ENCODE measurements around the gene ETNK1. TPM values are rescaled to one million over a fixed set of nuclear protein-coding genes. Genes with fewer than 3 reads are reported as not detected.

The ETNK1 gene
- total and polyA plus RNA-seq, 12 donors, result 16.8 to 79.2 (median 51.5) TPM

DNA sequence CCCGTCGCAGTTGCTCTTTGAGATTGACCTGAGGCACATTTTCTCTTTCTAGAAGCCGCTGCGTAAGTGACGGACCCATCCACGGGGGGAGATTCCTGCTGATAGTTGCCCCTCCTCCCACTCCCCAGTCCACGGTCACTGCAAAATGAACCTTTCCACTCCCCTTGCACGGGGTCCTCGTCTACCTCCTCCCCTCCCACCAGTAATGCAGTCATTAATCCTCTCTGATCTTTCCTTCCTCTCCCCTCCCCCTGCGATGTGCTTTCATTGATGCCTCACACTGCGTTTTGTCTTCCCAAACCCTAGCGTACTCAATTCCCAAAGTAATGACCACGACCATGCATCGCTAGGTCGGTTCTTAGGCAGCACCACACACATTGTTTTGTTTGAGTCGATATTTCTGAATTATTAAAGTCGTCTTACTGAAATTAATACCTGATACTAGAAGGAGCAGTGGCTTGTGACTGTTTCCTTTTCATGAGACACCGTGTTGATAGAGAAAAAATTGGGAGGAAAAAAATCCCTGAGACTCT is 857 bp downstream of the ETNK1 start:
- Histone ChIP-seq H3K27ac (peak overlapping the region; percentile 85 to 99 (median 96)), H3K9me3 (replicated peaks in 1 of 3) (no peaks in the 10 kb centered on the region), H3K36me3 (replicated peaks in 1 of 2) (no peaks in the 10 kb centered on the region), H3K4me1 (replicated peaks in 1 of 2) (peaks cover 8 to 38% of the 10 kb centered on the region in 2 donors), H3K27me3 (no peaks in the 10 kb centered on the region), H3K4me3 (peak overlapping the region; percentile 63 to 93 (median 91))
- intact Hi-C loops (cut with DNase I), result loop anchor here in 1 of 2 donors (5.0 kb wide), 1 partner anchor 84 kb away; the partner anchor contains the start of gene C2CD5
- peak; percentile 16 to 67 (median 46) for DNase-seq
- 1% methylated on average over 18 of the region's 18 CpGs for WGBS, 4 donors
- TF ChIP-seq CTCF (IDR thresholded peaks at IDR 0.05), result no peak
- TF ChIP-seq POLR2A (IDR thresholded peaks at IDR 0.05), result no peak

DNA sequence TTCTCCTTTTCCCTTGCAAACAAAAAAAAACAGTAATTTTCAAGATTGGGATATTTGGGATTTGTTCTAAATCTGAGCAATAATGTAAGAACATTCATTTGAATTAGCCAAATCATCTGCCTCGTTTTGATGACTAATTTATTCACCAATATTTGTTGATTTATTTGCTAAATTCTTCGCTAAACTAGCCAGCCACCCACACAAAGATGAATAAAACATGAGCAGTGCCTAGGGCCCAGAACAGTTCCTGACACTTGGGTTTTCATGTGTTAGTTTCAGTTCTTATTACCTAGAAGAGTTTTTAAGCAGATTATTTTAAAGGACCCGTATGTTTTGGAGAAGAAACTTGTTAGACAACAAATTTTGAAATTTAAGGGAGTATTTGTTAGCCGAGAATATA is 1.4 kb downstream of the ETNK1 start:
- TF ChIP-seq POLR2A (IDR thresholded peaks at IDR 0.05) (no peak), CTCF (IDR thresholded peaks at IDR 0.05) (no peak)
- intact Hi-C loops (cut with DNase I), result loop anchor here in 1 of 2 donors (5.0 kb wide), 1 partner anchor 84 kb away; the partner anchor contains the start of gene C2CD5
- H3K4me3 ChIP-seq, result peak overlapping the region in 3 of 4 donors; percentile 6 to 93 (median 91)
- 13 to 23% (median 16%) methylated on average over 4 of the region's 4 CpGs for WGBS, 4 donors
- H3K9me3 ChIP-seq (replicated peaks in 1 of 3), result no peaks in the 10 kb centered on the region
- peak in 1 of 7 donors; percentile 15 for DNase-seq
- H3K36me3 ChIP-seq (replicated peaks in 1 of 2), result no peaks in the 10 kb centered on the region
- peak overlapping the region in 4 of 5 donors; percentile 95 to 99 (median 97) for H3K27ac ChIP-seq
- peaks cover 8 to 39% of the 10 kb centered on the region in 2 donors for H3K4me1 ChIP-seq (replicated peaks in 1 of 2)
- H3K27me3 ChIP-seq, result no peaks in the 10 kb centered on the region

GRCh38 chr12:22627371-22627770 is 2.4 kb downstream of the ETNK1 start:
- intact Hi-C loops (cut with DNase I), result loop anchor here in 1 of 2 donors (5.0 kb wide), 1 partner anchor 85 kb away; the partner anchor contains the start of gene C2CD5
- Histone ChIP-seq H3K27ac (peak overlapping the region in 1 of 5 donors; percentile 99), H3K9me3 (replicated peaks in 1 of 3) (no peaks in the 10 kb centered on the region), H3K36me3 (replicated peaks in 1 of 2) (no peaks in the 10 kb centered on the region), H3K4me1 (replicated peaks in 1 of 2) (peaks cover 8 to 46% of the 10 kb centered on the region in 2 donors), H3K27me3 (no peaks in the 10 kb centered on the region), H3K4me3 (peak overlapping the region in 1 of 4 donors; percentile 93)
- no peak for TF ChIP-seq POLR2A (IDR thresholded peaks at IDR 0.05)
- no peak for TF ChIP-seq CTCF (IDR thresholded peaks at IDR 0.05)
- DNase-seq, result no peak
- WGBS, 4 donors, result 46 to 67% (median 56%) methylated on average over 2 of the region's 2 CpGs

DNA sequence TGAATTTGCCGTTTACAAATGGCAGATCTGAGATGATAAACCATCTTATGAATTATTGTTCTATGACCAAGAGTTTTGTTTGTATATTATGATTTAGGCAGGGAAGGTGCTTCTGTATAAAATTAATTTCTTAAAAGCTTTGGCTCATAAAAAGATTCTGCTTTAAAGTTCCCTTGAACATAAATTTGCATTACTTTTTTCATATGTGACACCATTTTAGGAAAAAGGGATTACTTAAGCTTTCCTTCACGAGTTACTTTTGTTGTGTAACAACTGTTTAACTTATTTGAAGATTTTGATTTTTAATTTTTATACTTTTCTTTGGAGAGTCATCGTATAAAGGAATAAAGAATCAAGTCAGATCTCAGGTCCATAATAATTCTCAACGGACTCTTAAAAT is 3.3 kb downstream of the ETNK1 start:
- Histone ChIP-seq H3K9me3 (replicated peaks in 1 of 3) (no peaks in the 10 kb centered on the region), H3K4me3 (peak overlapping the region in 1 of 4 donors; percentile 93), H3K27ac (peak overlapping the region in 1 of 5 donors; percentile 2), H3K4me1 (replicated peaks in 1 of 2) (peaks cover 8 to 46% of the 10 kb centered on the region in 2 donors), H3K36me3 (replicated peaks in 1 of 2) (no peaks in the 10 kb centered on the region), H3K27me3 (no peaks in the 10 kb centered on the region)
- DNase-seq, result no peak
- intact Hi-C loops (cut with DNase I), result loop anchor here in 1 of 2 donors (5.0 kb wide), 1 partner anchor 86 kb away; the partner anchor contains the start of gene C2CD5
- 57 to 65% (median 59%) methylated on average over 4 of the region's 4 CpGs for whole genome bisulfite sequencing, 4 donors
- TF ChIP-seq POLR2A (IDR thresholded peaks at IDR 0.05), result no peak
- no peak for TF ChIP-seq CTCF (IDR thresholded peaks at IDR 0.05)
